Retinal pigment epithelial cell (primary cell): ENCODE results near the gene UPF1.

Source experiments
- DNase-seq: peaks from one replicate; pipeline ENCODE4 v3.0.0-alpha.2; 2010; ENCODE audit warnings: low read depth
- H3K4me3 ChIP-seq: 2 replicates; pipeline ENCODE4 v1.5.1; 2011; ENCODE audit warnings: mild to moderate bottlenecking, low read length, control low read depth, moderate library complexity
- TF ChIP-seq, protein P1 (sequence below): conservative IDR thresholded peaks from 2 replicates; pipeline ENCODE4 v1.5.1; 2011; ENCODE audit warnings: low read depth, low read length, control low read depth, inconsistent platforms

The UPF1 gene

DNA sequence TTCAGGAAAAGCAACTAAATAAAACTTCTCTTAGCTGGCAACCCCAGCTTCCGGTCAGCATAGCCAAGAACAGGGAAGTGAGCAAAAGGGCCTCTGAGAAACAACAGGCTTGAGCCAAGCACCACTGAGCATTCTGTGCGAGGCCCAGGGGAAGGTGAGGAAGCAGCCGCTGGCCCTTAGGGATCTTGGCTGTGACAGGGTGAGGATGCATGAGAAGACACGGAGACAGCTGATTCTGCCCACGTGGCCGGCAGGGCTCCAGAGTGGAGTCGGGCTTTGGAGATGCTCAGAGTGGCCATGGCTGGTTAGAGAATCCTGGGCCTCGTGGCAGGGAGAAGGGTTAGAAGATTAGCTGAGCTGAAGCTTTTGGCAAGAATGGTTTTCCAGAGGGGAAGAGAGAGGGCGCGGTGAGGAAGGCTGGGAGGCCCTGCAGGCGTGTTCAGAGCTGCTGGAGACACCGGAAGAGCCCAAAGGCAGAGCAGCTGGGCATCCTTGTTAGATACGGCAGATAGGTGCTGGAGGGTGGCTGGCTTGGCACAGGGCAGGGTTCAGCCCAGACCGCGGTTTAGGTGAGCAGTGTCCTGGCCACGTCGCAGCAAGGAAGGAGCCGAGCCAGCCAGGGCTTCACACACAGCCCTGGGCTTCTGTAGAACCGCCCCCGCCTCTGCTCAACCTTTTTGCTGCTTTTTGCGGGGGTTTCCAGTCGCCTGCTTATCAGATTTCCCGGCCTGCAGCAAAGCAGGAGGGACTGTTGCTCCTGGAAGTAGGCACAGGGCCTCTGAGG is 17.3 kb downstream of the UPF1 start:
- DNase-seq, result no peak
- H3K4me3 ChIP-seq, result no peak overlapping the region
- TF ChIP-seq, protein P1, sequence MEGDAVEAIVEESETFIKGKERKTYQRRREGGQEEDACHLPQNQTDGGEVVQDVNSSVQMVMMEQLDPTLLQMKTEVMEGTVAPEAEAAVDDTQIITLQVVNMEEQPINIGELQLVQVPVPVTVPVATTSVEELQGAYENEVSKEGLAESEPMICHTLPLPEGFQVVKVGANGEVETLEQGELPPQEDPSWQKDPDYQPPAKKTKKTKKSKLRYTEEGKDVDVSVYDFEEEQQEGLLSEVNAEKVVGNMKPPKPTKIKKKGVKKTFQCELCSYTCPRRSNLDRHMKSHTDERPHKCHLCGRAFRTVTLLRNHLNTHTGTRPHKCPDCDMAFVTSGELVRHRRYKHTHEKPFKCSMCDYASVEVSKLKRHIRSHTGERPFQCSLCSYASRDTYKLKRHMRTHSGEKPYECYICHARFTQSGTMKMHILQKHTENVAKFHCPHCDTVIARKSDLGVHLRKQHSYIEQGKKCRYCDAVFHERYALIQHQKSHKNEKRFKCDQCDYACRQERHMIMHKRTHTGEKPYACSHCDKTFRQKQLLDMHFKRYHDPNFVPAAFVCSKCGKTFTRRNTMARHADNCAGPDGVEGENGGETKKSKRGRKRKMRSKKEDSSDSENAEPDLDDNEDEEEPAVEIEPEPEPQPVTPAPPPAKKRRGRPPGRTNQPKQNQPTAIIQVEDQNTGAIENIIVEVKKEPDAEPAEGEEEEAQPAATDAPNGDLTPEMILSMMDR, result no peak

DNA sequence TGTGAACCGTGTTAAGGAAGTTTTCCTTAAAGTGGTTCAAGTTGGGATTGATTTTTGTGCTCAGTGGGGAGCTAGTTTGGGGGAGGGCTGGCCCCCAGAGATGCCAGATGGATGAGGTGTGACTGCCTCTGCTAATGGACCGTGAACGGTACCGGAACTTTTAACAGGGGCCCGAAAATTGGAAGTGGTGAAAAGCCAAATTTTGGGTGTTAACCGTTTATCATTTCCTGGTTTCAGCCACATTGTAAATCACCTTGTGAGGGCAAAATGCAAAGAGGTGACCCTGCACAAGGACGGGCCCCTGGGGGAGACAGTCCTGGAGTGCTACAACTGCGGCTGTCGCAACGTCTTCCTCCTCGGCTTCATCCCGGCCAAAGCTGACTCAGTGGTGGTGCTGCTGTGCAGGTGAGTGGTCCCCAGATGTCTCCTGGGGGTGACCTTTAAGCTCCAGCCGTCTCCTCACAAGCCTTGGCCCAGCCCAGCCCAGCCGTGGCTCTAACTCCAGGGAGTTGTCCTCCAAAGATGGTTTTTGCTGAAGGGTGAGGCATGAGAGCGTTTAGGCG is 18.2 kb downstream of the UPF1 start:
- TF ChIP-seq, protein P1, result no peak
- no peak for DNase-seq
- no peak overlapping the region for H3K4me3 ChIP-seq

DNA sequence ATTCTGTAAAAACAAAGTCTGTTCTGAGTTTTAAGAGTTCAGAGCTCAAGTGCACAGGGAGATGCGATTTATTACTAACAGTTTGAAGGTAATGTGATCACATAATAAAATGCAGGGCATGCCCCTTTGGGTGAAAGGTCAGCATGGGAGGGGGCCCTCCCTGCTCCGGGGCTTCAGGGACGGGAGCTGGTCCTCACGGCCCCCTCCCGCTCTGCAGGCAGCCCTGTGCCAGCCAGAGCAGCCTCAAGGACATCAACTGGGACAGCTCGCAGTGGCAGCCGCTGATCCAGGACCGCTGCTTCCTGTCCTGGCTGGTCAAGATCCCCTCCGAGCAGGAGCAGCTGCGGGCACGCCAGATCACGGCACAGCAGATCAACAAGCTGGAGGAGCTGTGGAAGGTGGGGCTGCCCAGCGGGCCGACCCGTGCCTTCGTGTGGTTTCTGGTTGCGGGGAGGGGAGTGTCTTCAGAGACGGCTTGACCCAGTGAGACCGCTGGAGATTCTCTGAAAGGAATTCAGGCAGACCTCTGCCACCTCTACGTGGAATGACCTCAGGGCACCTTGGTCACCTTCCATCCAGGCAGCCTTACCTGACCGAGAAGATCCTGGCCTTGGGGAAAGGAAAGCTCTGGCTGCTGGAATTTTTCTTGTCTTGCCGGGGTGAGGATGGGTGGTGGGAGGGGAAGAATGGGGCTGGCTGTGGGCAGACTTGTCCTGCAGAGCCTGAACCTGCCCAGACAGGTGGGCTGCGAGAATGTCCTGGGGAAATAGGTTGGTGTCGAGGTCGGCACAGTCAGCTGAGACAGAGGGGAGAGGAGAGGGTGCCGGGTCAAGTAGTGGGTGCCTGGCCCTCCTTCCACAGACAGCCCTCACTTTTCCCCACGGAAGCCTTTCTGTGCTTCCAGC is 19.0 kb downstream of the UPF1 start:
- DNase-seq, result no peak
- no peak overlapping the region for H3K4me3 ChIP-seq
- TF ChIP-seq, protein P1, result no peak

DNA sequence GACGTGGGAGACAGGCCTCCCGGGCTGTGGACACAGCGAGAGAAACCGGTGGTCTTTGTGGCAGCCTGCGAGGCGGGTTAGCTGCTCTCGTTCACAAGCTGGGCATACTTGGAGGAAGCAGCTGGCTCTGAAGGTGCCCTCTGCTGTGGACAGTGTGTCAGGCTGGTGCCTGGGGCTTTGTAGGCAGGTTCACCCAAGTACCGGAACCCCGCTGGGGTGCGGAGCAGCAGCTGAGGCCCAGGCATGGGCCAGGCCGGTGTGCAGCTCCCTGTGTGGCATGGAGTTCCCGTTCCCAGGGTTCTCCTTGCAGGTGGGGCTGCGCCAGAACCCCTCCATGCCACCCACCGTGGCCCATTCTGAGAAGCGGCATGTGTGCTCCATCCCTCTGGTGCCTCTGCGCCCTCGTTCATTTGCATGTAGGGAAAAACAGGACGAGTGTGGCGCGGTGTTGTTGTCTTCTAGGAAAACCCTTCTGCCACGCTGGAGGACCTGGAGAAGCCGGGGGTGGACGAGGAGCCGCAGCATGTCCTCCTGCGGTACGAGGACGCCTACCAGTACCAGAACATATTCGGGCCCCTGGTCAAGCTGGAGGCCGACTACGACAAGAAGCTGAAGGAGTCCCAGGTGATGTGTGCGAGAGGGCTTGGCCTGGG is 20.0 kb downstream of the UPF1 start:
- no peak overlapping the region for H3K4me3 ChIP-seq
- TF ChIP-seq, protein P1, result no peak
- DNase-seq, result no peak

DNA sequence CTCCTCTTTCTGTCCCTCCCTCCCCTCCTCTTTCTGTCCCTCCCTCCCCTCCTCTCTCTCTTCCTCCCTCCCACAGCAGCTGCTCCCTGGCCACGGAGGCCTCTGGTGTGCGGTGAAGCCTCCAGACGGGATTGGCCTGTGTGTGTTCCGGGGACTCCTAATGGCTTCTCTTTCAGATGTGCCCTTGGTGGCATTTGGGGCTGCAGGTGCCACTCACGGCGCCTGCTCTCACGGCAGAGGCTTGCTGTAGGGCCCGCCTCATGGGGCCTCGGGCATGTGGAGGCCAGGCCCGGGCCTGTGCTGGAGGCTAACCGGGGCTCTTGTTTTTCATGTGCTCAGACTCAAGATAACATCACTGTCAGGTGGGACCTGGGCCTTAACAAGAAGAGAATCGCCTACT is 20.9 kb downstream of the UPF1 start:
- TF ChIP-seq, protein P1, result no peak
- DNase-seq, result no peak
- no peak overlapping the region for H3K4me3 ChIP-seq

DNA sequence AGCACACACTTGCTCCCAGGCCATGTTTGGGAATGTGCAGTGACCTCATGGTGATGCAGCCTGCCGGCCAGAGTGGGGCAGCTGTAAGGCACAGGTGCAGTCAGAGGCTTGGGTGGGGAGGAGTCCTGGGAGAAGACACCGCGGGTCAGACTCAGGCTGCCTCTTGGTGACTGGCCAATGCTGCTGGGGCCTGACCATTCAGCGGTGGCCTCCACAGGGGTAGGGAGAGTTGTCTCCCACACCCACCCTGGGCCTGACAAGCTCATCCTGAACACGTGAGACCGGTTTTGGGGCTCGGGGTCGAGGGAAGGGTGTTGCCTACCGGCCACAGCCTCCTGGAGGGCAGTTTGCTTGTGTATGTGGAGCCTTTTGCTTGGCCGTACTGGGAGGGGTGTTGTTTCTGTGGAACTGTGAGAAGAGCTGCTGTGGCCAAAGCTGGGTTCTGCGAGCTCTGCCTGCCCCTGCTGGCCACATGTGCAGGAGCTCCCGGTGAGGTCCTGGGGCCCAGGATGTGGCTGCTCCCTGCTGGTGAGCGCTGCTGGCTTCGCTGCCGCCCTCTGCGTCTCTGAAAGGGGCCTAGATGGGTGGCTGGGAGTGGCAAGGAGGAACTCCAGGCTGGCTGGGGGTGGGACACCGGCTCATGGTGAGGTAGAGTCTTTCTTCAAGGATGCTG is 22.1 kb downstream of the UPF1 start:
- TF ChIP-seq, protein P1, result no peak
- H3K4me3 ChIP-seq, result no peak overlapping the region
- DNase-seq, result no peak
